Activated naive CD4-positive, alpha-beta T cell treated with anti-CD3 and anti-CD28 coated beads for 36 hours (primary cell): ENCODE data around the gene ZNF20. TPM values are rescaled to one million over a fixed set of nuclear protein-coding genes. Genes with fewer than 3 reads are reported as not detected.

Source experiments
- total RNA-seq, 2 experiments: library from RNA; stranded (reverse); gene quantifications; one replicate each; pipeline ENCODE4 v1.2.3, GENCODE V29; 2021

ZNF20 gene
- total RNA-seq, 2 experiments from 2014 or later = 2.1 to 3.1 TPM

Other genes starting within 250 kb of the ZNF20 start
- gene ZNF700, start 215.2 kb downstream of the ZNF20 start, total RNA-seq = 10 to 100 TPM; 12.3 to 12.4 TPM
- gene ZNF763, start 175.3 kb downstream of the ZNF20 start, total RNA-seq = under 1 TPM; 0.50 to 0.54 TPM
- gene ZNF433, start 104.7 kb downstream of the ZNF20 start, total RNA-seq = under 1 TPM; 0.52 TPM
- under 1 TPM; 0.38 to 0.49 TPM for gene ZNF878, start 87.4 kb downstream of the ZNF20 start, total RNA-seq
- gene ZNF844, start 75.6 kb downstream of the ZNF20 start, total RNA-seq = 1 to 10 TPM; 1.6 TPM
- 1 to 10 TPM; 2.8 to 3.5 TPM for gene ZNF625, start 16.4 kb upstream of the ZNF20 start, total RNA-seq
- 10 to 100 TPM in 1 of 2 experiments, 1 to 10 TPM in 1; 8.4 to 11.6 TPM for gene ZNF136, start 22.7 kb upstream of the ZNF20 start, total RNA-seq
- 1 to 10 TPM; 5.9 to 6.3 TPM for gene ZNF44, start 154.5 kb upstream of the ZNF20 start, total RNA-seq
- gene ZNF563, start 193.3 kb upstream of the ZNF20 start, total RNA-seq = 1 to 10 TPM; 3.0 to 4.1 TPM
- 1 to 10 TPM; 1.7 to 2.4 TPM for gene ZNF442, start 225.3 kb upstream of the ZNF20 start, total RNA-seq